CD4-positive, alpha-beta T cell treated with Interleukin-21 for 1 hour (primary cell): ENCODE measurements around the gene KCTD13.
"Not testable (repeated sequence)": the region's sequence is repeated elsewhere in the genome, so short reads cannot be mapped to it uniquely, and the experiment has no call there.

Experiments used
- DNase-seq: peaks from one replicate; pipeline ENCODE4 v3.0.0-alpha.2; 2020

Gene KCTD13

GRCh38 chr16:29925781-29926710 lies at the start of gene KCTD13:
KCTD13 (minus strand) TSS chr16:29926226; CDS start chr16:29926033, 193 bp downstream.
- peak; percentile 92 for DNase-seq

- no peak for DNase-seq
Observed at GRCh38 chr16:29975134-29975538, 49.1 kb upstream of the KCTD13 start.

GRCh38 chr16:29974291-29975133 lies 48.5 kb upstream of the KCTD13 start:
- DNase-seq = peak; percentile 37

GRCh38 chr16:29973384-29974246 lies 47.6 kb upstream of the KCTD13 start, which contains the start of gene TAOK2:
TAOK2 (plus strand) TSS chr16:29973868; CDS start chr16:29977773, 3,905 bp downstream.
- DNase-seq = peak; percentile 98

GRCh38 chr16:29972992-29973383 lies 47.0 kb upstream of the KCTD13 start:
- DNase-seq = no peak

- no peak for DNase-seq
Observed at GRCh38 chr16:29972500-29972899, 46.5 kb upstream of the KCTD13 start.

GRCh38 chr16:29971304-29971703 lies 45.3 kb upstream of the KCTD13 start:
- no peak for DNase-seq

- DNase-seq = no peak
Observed at GRCh38 chr16:29968205-29968604, 42.2 kb upstream of the KCTD13 start.

GRCh38 chr16:29963021-29963743 lies 37.2 kb upstream of the KCTD13 start:
- DNase-seq = no peak

GRCh38 chr16:29962344-29962994 lies 36.4 kb upstream of the KCTD13 start:
- DNase-seq = no peak

GRCh38 chr16:29961479-29962343 lies 35.7 kb upstream of the KCTD13 start, which contains the start of gene TMEM219:
TMEM219 (plus strand) TSS chr16:29962079; CDS start chr16:29963144, 1,065 bp downstream.
- DNase-seq = peak; percentile 96

- DNase-seq = no peak
Observed at GRCh38 chr16:29961127-29961478, 35.1 kb upstream of the KCTD13 start.

- not testable (repeated sequence) for DNase-seq
Observed at GRCh38 chr16:29959821-29960220, 33.8 kb upstream of the KCTD13 start.

GRCh38 chr16:29959293-29959692 lies 33.3 kb upstream of the KCTD13 start:
- DNase-seq = peak; percentile 11

GRCh38 chr16:29958756-29959155 lies 32.7 kb upstream of the KCTD13 start:
- DNase-seq = no peak

- no peak for DNase-seq
Observed at GRCh38 chr16:29951625-29952365, 25.8 kb upstream of the KCTD13 start.

GRCh38 chr16:29950806-29951461 lies 24.9 kb upstream of the KCTD13 start:
- DNase-seq = no peak

- DNase-seq = no peak
Observed at GRCh38 chr16:29947897-29948296, 21.9 kb upstream of the KCTD13 start.
